NCI-H2196 treated with DMSO at 0.1 percent for 48 hours (cell line): Measurements from ENCODE around the gene SFXN3.

ENCODE experiments used
- DNase-seq: peaks from one replicate; lab custom pipeline; 2025; ENCODE audit not compliant: unreplicated experiment; lab: John Stamatoyannopoulos, UW

Gene SFXN3

DNA sequence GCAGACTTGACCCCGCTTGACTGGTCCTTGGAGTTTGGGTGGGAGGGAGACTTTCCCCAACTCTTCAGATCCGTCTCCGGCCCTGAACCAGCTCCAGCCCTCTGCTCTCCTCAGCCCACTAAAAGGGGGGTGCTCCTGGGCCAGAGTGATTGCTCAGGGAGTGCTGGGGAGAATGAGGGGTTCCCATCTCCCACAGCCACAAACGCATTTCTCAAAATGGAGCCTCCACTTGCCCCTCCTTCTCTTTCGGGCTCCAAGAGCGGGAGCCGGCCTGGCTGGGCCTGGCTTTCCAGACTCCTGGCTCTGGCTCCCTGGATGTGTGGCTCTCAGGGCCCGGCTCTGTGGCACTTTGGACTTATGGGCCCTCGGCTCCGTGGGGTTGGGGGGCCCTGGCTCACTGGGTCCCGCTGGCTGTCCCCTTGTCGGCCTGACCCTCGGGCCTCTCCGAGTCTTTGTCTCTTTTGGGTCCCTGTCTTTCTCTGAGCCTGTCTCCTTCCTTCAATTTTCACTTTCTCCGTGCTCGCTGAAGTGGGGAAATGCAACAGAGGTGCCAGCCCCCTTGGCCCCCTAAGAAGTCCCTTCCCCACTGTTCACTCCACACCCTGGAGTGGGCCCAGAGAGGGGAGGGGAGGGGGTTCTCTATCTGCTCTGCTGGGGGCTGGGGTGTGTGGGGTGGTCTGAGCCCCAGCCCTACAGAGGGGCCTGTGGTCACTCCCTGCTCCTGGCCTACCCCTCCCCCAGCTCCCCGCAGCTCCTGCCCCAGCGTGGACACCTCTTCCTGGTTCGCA, 30.7 kb upstream of the SFXN3 start:
- DNase-seq, result no peak

DNA sequence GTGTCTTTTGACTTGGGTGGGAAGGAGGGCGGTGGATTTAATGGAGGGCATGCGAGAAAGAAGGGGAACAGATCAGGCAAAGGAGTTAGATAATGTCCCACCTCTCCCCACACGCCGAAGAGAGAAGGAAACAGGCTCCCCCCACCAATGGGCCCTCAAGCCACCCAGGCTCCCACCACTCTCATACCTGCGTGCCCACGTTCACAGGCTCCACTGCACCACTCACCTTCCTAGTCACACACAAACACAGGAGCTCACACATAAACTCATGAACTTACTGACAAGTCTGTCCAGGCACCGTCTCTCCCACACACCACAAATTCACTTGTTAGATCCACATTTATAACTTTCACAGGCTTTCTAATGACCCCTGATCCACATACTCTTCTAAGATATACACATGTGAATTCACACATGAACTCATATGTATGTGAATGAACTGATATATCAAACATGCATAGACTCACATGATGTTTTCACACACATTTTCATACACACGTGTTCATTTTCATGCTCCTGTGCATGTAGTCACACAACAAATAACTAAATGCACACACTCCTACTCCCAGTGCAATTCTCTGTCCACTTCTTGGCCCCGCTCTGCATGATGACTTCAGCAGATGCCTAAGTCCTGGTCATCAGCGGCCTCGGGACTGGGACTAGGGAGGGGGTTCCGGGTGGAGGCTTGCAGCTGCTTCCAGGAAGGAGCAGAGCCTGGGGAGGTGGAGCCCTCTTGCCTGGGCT, 29.9 kb upstream of the SFXN3 start:
- DNase-seq, result no peak

GRCh38 chr10:101001659-101002035, 29.4 kb upstream of the SFXN3 start:
- no peak for DNase-seq

- no peak for DNase-seq
These were observed 28.6 kb upstream of the SFXN3 start for GRCh38 chr10:101002456-101002855.

DNA sequence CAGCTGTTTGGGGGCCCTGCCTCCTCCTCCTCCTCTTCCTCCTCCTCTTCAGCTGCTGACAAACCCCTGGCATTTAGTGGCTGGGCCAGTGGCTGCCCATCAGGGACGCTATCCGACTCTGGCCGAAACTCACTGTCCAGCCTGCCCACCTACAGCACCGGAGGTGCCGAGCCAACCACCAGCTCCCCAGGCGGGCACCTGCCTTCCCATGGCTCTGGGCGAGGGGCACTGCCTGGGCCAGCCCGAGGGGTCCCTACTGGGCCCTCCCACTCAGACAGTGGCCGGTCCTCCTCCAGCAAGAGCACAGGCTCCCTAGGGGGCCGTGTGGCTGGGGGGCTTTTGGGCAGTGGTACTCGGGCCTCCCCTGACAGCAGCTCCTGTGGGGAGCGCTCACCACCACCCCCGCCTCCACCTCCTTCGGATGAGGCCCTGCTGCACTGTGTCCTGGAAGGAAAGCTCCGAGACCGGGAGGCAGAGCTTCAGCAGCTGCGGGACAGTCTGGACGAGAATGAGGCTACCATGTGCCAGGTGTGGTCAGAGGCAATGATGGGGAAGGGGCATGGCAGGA, 27.3 kb upstream of the SFXN3 start:
- no peak for DNase-seq

GRCh38 chr10:101005361-101005760, 25.7 kb upstream of the SFXN3 start:
- no peak for DNase-seq

DNA sequence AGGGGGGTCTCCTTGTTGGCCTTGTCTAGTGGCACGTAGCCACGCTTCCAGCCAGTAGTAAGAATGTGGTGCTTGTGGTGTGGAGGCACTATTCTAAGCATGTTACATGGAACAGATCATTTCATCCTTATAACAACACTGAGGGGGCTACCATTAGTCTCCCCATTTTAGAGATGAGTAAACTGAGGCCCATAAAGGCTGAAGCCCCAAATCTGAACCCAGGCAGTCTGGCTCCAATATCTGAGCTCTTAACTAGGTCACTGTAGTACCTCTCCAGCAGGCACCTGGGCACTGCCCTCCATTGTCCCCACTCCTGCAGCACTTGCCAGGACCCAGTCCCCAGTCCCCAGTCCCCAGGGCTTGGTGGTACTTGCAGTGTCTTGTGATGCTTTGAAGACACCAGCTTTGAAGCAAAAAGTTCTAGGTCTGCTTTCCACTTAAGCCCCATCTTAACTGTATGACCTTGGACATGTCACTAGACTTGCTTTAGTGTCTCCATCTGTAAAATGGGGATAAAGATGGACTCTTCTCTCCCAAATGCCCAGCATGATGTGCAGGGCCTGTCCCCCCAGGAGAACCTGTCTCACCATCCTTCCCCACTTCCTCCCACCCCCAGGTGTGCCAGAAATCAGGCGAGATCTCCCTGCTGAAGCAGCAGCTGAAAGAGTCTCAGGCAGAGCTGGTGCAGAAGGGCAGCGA, 25.0 kb upstream of the SFXN3 start:
- no peak for DNase-seq

- no peak for DNase-seq
These were observed 24.4 kb upstream of the SFXN3 start for GRCh38 chr10:101006593-101007098.

- DNase-seq, result no peak
These were observed 23.8 kb upstream of the SFXN3 start for GRCh38 chr10:101007099-101007711.

DNA sequence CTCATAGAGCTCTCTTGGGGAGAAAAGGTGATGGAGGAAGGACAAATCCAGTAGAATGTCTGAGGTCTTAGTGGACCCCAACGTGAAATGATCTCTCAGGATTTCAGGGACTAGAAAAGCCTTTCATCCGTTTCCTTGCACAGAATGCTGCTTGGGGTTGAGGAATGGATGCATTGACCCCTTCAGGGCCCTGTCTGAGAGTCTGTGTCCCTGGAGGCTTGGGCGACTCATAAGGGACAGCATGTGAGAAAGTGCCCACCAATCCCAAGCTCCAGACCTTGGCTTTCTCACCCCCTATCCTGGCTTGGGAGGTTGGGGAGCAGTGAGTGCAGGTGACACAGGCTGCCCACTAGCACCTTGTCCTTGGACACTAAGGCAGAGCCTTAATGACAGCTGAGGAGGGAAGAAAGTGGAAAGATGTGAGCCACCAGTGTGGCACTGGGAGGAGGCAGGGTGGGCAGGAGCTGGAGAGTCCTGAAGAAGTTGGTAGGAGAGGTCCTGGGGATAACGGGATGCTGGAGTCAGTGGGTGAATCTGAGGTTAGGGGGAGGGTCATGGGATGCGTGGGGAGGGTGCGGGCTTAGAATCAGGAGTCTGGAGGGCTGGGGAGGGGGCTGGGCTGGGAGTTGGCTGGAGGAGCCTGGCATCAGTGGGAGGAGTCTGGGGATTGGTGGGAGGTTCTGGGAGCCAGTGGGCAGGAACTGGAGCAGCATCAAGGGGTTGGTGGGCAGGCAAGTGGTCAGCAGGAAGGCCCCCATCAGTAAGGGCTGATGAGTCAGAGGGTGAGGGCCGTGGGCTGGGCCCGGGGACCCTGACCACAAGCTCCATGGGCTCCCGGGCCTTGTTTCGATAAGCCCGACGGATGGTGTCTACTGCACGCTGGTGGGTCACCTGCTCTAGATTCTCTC, 22.9 kb upstream of the SFXN3 start:
- no peak for DNase-seq

GRCh38 chr10:101008823-101009423, 22.1 kb upstream of the SFXN3 start:
- no peak for DNase-seq

- no peak for DNase-seq
These were observed 20.7 kb upstream of the SFXN3 start for GRCh38 chr10:101010329-101010728.

DNA sequence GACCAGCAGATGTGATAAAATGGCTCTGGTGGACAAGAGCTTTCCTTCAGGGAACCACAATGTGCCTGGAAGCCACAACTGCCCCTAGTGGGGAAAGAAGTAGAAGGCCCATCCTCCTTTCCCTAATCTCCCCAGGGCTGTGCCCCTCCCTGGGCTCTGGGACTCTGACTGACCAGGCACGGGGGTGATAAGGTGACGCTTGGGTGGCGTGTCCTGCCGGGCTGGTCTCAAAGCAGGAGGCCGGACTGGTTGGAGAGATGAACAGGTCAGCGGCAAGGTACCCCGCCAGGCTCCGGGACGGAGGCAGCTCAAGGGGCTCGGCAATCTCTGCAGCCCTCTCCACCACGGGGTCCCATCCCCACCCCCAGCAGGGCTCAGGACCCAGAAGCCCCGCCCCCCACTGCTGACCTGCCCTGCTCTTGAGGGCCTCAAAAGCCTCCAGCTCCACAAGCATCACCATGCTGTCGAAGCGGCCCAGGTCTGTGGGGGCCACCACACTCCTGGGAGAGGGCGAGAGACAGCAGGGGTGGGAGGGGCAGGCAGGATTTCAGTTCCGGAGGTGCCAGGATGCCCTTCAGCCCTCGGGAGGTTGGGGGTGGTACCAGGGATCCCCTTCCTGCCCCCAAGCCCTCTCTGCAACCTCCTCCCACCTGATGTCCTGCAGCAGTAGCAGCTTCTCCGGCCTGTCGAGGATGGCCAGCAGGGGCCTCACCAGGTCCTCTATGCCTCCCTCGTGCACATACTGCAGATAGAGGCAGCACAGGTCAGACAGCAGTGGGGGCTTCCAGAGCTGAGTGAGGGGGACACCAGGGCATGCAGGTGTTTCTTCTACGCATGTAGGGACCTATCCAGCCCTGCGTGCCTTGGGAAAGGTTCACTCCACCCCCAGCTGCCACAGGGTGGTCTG, 19.3 kb upstream of the SFXN3 start:
- DNase-seq, result no peak

- DNase-seq, result peak; percentile 16
These were observed 18.3 kb upstream of the SFXN3 start for GRCh38 chr10:101012525-101013364.

DNA sequence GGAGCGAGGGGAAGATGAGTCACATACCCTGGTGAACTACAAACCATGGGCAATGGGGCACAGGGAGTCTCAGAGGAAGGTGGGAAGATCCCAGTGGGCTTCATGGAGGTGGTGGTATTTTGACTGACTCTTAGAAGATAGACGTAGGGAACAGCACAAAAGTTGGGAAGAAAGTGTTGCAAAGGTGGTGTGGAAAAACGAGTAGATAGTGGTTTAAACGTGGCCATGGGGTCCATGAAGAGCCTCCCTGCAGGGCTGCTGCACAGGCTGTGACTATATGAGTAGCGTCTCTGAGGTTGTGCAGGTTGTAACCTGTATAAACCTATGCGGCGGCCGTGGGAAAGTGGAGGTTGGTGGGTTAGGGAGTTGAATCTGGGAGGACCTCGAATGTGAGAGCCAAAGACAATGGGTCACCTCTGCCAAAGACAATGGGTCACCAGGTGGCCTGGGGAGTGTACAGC, 17.6 kb upstream of the SFXN3 start:
- DNase-seq, result no peak

- no peak for DNase-seq
These were observed 16.7 kb upstream of the SFXN3 start for GRCh38 chr10:101014230-101014884.

DNA sequence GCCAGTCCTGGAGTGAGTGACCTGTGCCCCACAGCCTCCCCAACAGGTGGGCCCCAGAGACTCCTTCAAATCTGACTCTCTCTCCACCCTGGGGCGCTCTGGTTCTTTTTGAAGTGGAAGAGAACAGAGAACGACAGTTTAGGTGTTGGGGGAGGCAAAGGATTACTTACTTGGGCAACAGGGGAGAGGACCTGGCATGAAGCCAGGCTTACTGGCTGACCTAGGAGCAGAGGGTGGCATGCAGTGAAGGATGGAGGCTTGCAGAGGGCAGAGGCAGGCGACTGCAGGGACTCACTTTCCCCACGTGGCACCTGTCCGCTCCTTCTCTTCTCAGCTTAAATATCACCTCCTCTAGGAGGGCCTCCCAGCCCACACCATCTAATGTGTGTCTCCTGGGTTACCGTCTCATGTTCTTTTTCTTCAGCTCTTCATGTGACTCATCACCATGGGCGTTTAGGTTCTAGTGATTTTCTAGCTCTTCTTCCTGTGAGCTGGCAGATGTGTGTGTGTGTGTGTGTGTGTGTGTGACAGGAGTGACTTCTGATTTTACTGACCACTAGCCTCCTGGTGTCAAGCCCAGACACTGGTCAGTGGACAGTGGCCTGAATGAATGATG, 16.0 kb upstream of the SFXN3 start:
- DNase-seq, result no peak
